ENCODE data around the gene TSPAN31.

- no peak for TF ChIP-seq CTCF (IDR thresholded peaks at IDR 0.05)
- peak; percentile 30 for TF ChIP-seq EZH2phosphoT487 (IDR thresholded peaks at IDR 0.05)
- TF ChIP-seq EZH2 (IDR thresholded peaks at IDR 0.05): no peak
These were observed 27.8 kb downstream of the TSPAN31 start, which contains the start of gene EEF1AKMT3 for GRCh38 chr12:57772429-57773322.

Measured in neural progenitor cell (in vitro differentiated cells).